Neural cell (in vitro differentiated cells): ENCODE results near the gene PES1.

Experiments used
- EP300 ChIP-seq: fragments of 450-650 bp; conservative IDR thresholded peaks from 2 replicates; pipeline ENCODE4 v1.6.1; 2014; ENCODE audit warnings: antibody characterized with exemption, mild to moderate bottlenecking, moderate library complexity; ENCODE audit not compliant: poor library complexity, severe bottlenecking
- POLR2AphosphoS5 ChIP-seq: IDR thresholded peaks from 2 replicates; pipeline ENCODE4 v1.6.1; 2012
- TAF1 ChIP-seq: IDR thresholded peaks from 2 replicates; pipeline ENCODE4 v1.6.1; 2012; ENCODE audit warnings: low read depth
- TF ChIP-seq, protein P1 (sequence below): fragments of 450-650 bp; IDR thresholded peaks from 2 replicates; pipeline ENCODE4 v1.5.1; 2014; ENCODE audit warnings: antibody characterized with exemption, mild to moderate bottlenecking, moderate library complexity; ENCODE audit not compliant: poor library complexity, severe bottlenecking

DNA sequence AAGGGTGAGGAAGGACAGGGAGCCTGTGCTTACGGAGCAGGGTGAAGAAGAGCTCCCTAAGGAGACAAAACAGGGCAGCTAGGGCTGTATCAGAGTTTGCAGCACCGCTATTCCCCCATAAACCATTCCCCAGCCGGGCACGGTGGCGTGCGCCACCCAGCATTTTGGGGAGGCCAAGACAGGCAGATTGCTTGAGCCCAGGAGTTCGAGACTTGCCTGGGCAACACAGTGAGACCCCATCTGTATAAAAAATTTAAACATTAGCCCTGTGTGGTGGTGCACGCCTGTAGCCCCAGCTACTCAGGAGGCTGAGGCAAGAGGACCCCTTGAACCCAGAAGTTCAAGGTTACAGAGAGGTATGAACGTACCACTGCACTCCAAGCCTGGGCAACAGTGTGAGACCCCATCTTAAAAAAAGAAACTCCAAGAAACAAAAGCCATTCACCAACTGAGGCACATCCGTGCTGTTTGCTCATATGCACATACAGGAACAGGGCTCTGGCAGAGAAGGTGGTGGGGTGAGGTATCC, 22.0 kb downstream of the PES1 start:
- TF ChIP-seq, protein P1, sequence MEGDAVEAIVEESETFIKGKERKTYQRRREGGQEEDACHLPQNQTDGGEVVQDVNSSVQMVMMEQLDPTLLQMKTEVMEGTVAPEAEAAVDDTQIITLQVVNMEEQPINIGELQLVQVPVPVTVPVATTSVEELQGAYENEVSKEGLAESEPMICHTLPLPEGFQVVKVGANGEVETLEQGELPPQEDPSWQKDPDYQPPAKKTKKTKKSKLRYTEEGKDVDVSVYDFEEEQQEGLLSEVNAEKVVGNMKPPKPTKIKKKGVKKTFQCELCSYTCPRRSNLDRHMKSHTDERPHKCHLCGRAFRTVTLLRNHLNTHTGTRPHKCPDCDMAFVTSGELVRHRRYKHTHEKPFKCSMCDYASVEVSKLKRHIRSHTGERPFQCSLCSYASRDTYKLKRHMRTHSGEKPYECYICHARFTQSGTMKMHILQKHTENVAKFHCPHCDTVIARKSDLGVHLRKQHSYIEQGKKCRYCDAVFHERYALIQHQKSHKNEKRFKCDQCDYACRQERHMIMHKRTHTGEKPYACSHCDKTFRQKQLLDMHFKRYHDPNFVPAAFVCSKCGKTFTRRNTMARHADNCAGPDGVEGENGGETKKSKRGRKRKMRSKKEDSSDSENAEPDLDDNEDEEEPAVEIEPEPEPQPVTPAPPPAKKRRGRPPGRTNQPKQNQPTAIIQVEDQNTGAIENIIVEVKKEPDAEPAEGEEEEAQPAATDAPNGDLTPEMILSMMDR: no peak
- TF ChIP-seq EP300 (no peak), TAF1 (no peak), POLR2AphosphoS5 (no peak)
